Transverse colon (tissue), 3 donors: Measurements from ENCODE around the gene PRPSAP1.

Experiments
- EP300 ChIP-seq: sonication (generic); formaldehyde crosslinking; IDR thresholded peaks from one replicate; pipeline ENCODE4 v1.6.1; 2017; ENCODE audit warnings: antibody characterized with exemption, low read depth
- POLR2A ChIP-seq: fragments of 450-650 bp; IDR thresholded peaks from one replicate; pipeline ENCODE4 v1.6.1; 2016; ENCODE audit warnings: antibody characterized with exemption, mild to moderate bottlenecking, moderate library complexity
- TF ChIP-seq, protein P1 (sequence below), 5 experiments: fragments of 200-600 bp in 3 of 5; fragments of 450-650 bp in 2 of 5; sonication (generic) in 3 of 5; IDR thresholded peaks; 1 replicate in 2 of 5; 2 replicates in 3 of 5; pipeline ENCODE4 v1.5.1; 2016 to 2017; ENCODE audit warnings: antibody characterized with exemption in 5 of 5, inconsistent platforms in 3 of 5, mild to moderate bottlenecking in 2 of 5, moderate library complexity in 1 of 5

DNA sequence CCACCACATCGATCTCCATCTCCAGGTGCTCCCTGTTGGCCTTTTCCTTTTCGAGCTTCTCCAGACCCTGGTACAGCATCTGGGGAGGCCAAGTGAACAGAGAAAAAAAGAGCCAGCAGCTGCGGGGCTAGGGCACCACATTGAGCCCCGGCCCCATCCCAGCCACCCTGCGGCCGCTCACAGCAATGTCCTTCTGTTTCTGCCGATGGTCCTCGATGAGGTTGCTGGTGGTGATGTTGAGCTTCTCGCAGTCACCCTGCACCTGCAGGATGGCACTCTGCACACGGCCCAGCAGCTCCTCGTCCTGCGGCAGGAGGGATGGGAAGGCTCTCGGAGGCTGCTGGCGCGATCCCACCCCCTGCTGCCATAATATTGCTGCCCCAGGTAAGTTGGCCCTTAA, 73.1 kb downstream of the PRPSAP1 start:
- TF ChIP-seq POLR2A (no peak), EP300 (no peak)
- TF ChIP-seq, protein P1, sequence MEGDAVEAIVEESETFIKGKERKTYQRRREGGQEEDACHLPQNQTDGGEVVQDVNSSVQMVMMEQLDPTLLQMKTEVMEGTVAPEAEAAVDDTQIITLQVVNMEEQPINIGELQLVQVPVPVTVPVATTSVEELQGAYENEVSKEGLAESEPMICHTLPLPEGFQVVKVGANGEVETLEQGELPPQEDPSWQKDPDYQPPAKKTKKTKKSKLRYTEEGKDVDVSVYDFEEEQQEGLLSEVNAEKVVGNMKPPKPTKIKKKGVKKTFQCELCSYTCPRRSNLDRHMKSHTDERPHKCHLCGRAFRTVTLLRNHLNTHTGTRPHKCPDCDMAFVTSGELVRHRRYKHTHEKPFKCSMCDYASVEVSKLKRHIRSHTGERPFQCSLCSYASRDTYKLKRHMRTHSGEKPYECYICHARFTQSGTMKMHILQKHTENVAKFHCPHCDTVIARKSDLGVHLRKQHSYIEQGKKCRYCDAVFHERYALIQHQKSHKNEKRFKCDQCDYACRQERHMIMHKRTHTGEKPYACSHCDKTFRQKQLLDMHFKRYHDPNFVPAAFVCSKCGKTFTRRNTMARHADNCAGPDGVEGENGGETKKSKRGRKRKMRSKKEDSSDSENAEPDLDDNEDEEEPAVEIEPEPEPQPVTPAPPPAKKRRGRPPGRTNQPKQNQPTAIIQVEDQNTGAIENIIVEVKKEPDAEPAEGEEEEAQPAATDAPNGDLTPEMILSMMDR (IDR thresholded peaks at IDR 0.05), result no peak
